Panc1 (cell line): Measurements from ENCODE around the gene TP53I3.

Experiments
- CTCF ChIP-seq: fragments of 450-650 bp; IDR thresholded peaks from 2 replicates; pipeline ENCODE4 v1.5.1; 2017; ENCODE audit warnings: mild to moderate bottlenecking
- POLR2AphosphoS5 ChIP-seq: IDR thresholded peaks from 2 replicates; pipeline ENCODE4 v1.6.1; 2012; ENCODE audit warnings: mild to moderate bottlenecking, low read depth, low read length, moderate library complexity
- REST ChIP-seq, 2 experiments: IDR thresholded peaks; 2 replicates each; pipeline ENCODE4 v1.6.1; 2011 to 2012; ENCODE audit warnings: low read depth in 2 of 2, control low read depth in 1 of 2, low read length in 1 of 2, mild to moderate bottlenecking in 1 of 2, moderate library complexity in 1 of 2; ENCODE audit not compliant: insufficient read depth in 1 of 2
- SIN3A ChIP-seq: IDR thresholded peaks from 2 replicates; pipeline ENCODE4 v1.6.1; 2012; ENCODE audit warnings: low read depth, mild to moderate bottlenecking, low read length, moderate library complexity, borderline replicate concordance; ENCODE audit not compliant: insufficient read depth
- TCF7L2 ChIP-seq: IDR thresholded peaks from 2 replicates; pipeline ENCODE4 v1.6.1; 2011; ENCODE audit warnings: mild to moderate bottlenecking, low read depth, low read length, inconsistent platforms

GRCh38 chr2:24073816-24074215, 10.8 kb downstream of the TP53I3 start:
- TF ChIP-seq SIN3A (no peak), REST (IDR thresholded peaks at IDR 0.05; ENCODE audit: insufficient read depth in 1 of 2, low read depth in 2 of 2, low read length in 1 of 2) (no peak), CTCF (no peak), POLR2AphosphoS5 (no peak), TCF7L2 (no peak)
